Keratinocyte (primary cell): ENCODE data around the gene SH2D3C. TPM values are rescaled to one million over a fixed set of nuclear protein-coding genes. Genes with fewer than 3 reads are reported as not detected.

Experiments used
- DNase-seq: peaks from one replicate; pipeline ENCODE4 v3.0.0-alpha.2; 2011; ENCODE audit warnings: low read depth, missing footprints, low spot score
- FAIRE-seq: peaks from 2 replicates; lab custom pipeline; 2011; peaks lifted over from hg19 to GRCh38; lab: Jason Lieb, UNC
- H2AFZ ChIP-seq: 2 replicates; pipeline ENCODE4 v1.6.0; 2012; ENCODE audit warnings: low read length, control low read depth, inconsistent platforms; ENCODE audit not compliant: control insufficient read depth
- H3K27ac ChIP-seq: 2 replicates; pipeline ENCODE4 v1.5.1; 2011; ENCODE audit warnings: low read length; ENCODE audit not compliant: control insufficient read depth, insufficient read depth
- H3K27me3 ChIP-seq: 3 replicates; pipeline ENCODE4 v1.6.0; 2011; ENCODE audit warnings: low read length; ENCODE audit not compliant: control insufficient read depth, insufficient read depth; ENCODE audit errors: extremely low read depth
- H3K36me3 ChIP-seq, 2 experiments: 2 replicates in 1 of 2; 3 replicates in 1 of 2; pipeline ENCODE4 v1.5.1; 2011; ENCODE audit warnings: low read length in 2 of 2, mild to moderate bottlenecking in 1 of 2; ENCODE audit not compliant: control insufficient read depth in 2 of 2, insufficient read depth in 2 of 2; ENCODE audit errors: extremely low read depth in 1 of 2
- H3K4me1 ChIP-seq: 3 replicates; pipeline ENCODE4 v1.5.1; 2011; ENCODE audit warnings: low read length; ENCODE audit not compliant: control insufficient read depth, insufficient read depth; ENCODE audit errors: extremely low read depth
- H3K4me2 ChIP-seq: 3 replicates; pipeline ENCODE4 v1.6.0; 2011; ENCODE audit warnings: low read depth, low read length; ENCODE audit not compliant: control insufficient read depth, insufficient read depth; ENCODE audit errors: extremely low read depth
- H3K4me3 ChIP-seq, 3 experiments: fragments of 200-600 bp in 1 of 3; sonication (generic) in 1 of 3; 2 replicates in 2 of 3; 3 replicates in 1 of 3; pipeline ENCODE4 v1.5.1; 2011 to 2016; ENCODE audit warnings: low read length in 3 of 3, mild to moderate bottlenecking in 3 of 3, control low read depth in 2 of 3, inconsistent platforms in 1 of 3, low read depth in 1 of 3, mixed read lengths in 1 of 3, mixed run types in 1 of 3, moderate library complexity in 1 of 3; ENCODE audit not compliant: control insufficient read depth in 2 of 3, insufficient read depth in 2 of 3; ENCODE audit errors: extremely low read depth in 1 of 3
- H3K79me2 ChIP-seq: 2 replicates; pipeline ENCODE4 v1.6.0; 2012; ENCODE audit warnings: low read length; ENCODE audit not compliant: control insufficient read depth, insufficient read depth
- H3K9ac ChIP-seq: 3 replicates; pipeline ENCODE4 v1.6.0; 2011; ENCODE audit warnings: low read length; ENCODE audit not compliant: control insufficient read depth, insufficient read depth; ENCODE audit errors: extremely low read depth
- H3K9me1 ChIP-seq: 3 replicates; pipeline ENCODE4 v1.6.0; 2011; ENCODE audit warnings: low read length; ENCODE audit not compliant: control insufficient read depth, insufficient read depth; ENCODE audit errors: extremely low read depth
- H3K9me3 ChIP-seq: 2 replicates; pipeline ENCODE4 v1.5.1; 2012; ENCODE audit warnings: low read depth, low read length; ENCODE audit not compliant: control insufficient read depth
- H4K20me1 ChIP-seq: 3 replicates; pipeline ENCODE4 v1.6.0; 2011; ENCODE audit warnings: low read length; ENCODE audit not compliant: control insufficient read depth, insufficient read depth; ENCODE audit errors: extremely low read depth
- EZH2 ChIP-seq: IDR thresholded peaks from one replicate; pipeline ENCODE4 v1.6.1; 2012; ENCODE audit warnings: inconsistent platforms, mild to moderate bottlenecking, low read length, moderate library complexity
- dilution Hi-C: fragments of 300-500 bp; cut with MboI; formaldehyde crosslinking; loops from one replicate; pipeline ENCODE4 v1.7.0; 2020; ENCODE audit warnings: low sequenced_read_pairs; ENCODE audit not compliant: extremely low pct_ligation_motif_present
- polyA plus RNA-seq, 5 experiments: library from polyadenylated mRNA; depleted of rRNA in 3 of 5; stranded (reverse) in 3 of 5; stranded (forward) in 1 of 5; unstranded in 1 of 5; fragments of >200 nt; gene quantifications; 1 replicate in 1 of 5; 2 replicates in 3 of 5; 3 replicates in 1 of 5; pipeline versions ENCODE4 v1.2.1 to v1.2.3, GENCODE V29; 2011 to 2012; ENCODE audit warnings: missing spikeins in 2 of 5, low read depth in 1 of 5, low replicate concordance in 1 of 5
- TF ChIP-seq, protein P1 (sequence below), 3 experiments: IDR thresholded peaks in 1 of 3; conservative IDR thresholded peaks in 1 of 3; optimal IDR thresholded peaks in 1 of 3; 2 replicates in 2 of 3; 3 replicates in 1 of 3; pipeline versions ENCODE3 to v1.5.1; 2011; ENCODE audit warnings: low read length in 3 of 3, mild to moderate bottlenecking in 3 of 3, moderate library complexity in 2 of 3, control low read depth in 1 of 3, inconsistent platforms in 1 of 3; ENCODE audit not compliant: insufficient read depth in 2 of 3; ENCODE audit errors: extremely low read depth in 1 of 3

The SH2D3C gene
- polyA plus RNA-seq, 1 donor (not counting 4 experiments of a cell fraction or from before 2014, with no cell fraction given) = 0.12 TPM

DNA sequence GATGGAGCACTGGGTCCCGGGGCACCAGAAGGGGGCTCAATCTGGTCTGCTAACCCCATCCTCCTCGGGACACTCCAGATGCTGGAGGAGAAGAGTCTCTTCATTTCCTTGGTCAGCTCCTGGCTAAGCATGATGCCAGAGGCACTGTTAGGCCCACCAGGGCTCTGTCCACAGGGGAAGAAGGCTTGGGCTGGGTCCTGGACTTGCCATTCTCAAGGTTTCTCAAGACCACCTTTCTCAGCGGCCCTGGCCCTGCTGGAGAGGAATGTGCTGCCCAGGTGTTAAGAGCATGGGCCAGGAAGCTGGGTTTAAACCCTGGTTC lies 7.9 kb downstream of the SH2D3C start:
- H3K9ac ChIP-seq = peak overlapping the region; percentile 11
- no peak overlapping the region for H2AFZ ChIP-seq

DNA sequence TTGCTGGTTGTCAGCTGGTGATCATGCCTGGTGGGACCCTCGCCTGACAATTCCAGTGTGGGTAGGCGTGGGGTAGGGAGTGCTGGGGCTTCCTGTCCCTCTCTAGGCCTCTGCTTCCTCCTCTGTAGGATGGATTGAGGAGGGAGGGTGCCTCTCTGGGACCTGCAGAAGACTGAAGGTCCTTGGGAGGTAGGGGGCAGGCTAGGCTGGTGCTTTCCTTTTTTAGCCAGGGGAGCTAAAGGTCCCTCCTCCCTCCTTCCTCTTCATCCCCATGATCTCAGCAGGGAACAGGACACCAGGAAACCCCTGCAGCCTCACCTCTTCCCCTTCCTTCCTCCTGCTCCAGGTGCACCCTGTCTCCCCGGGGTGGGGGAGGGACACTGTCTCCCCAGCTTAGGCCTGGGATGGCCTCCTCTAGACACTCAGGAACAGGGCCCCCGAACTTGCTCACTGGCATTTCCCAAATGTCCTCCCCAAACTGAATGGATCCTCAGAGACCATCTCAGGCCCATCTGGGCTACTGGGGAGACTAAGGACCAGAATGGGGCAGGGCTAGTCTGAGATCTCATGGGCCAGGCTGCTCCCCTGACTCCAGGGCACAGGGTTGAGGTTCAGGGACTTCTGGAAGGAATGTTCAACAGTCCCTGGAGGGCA lies 8.4 kb downstream of the SH2D3C start:
- DNase-seq = no peak
- no peak overlapping the region for H2AFZ ChIP-seq
- H3K9ac ChIP-seq = no peak overlapping the region
- no peak overlapping the region for H3K27ac ChIP-seq
- H3K4me2 ChIP-seq = peak overlapping the region; percentile 87
- peaks cover 10% of the 10 kb centered on the region for H3K4me1 ChIP-seq
- no peaks in the 10 kb centered on the region for H4K20me1 ChIP-seq
- no peak overlapping the region for H3K4me3 ChIP-seq
- dilution Hi-C loops = no loop called here
- no peak for FAIRE-seq
- H3K9me3 ChIP-seq = no peaks in the 10 kb centered on the region
- H3K9me1 ChIP-seq = no peaks in the 10 kb centered on the region
- no peaks in the 10 kb centered on the region for H3K27me3 ChIP-seq
- no peaks in the 10 kb centered on the region for H3K36me3 ChIP-seq
- TF ChIP-seq, protein P1, sequence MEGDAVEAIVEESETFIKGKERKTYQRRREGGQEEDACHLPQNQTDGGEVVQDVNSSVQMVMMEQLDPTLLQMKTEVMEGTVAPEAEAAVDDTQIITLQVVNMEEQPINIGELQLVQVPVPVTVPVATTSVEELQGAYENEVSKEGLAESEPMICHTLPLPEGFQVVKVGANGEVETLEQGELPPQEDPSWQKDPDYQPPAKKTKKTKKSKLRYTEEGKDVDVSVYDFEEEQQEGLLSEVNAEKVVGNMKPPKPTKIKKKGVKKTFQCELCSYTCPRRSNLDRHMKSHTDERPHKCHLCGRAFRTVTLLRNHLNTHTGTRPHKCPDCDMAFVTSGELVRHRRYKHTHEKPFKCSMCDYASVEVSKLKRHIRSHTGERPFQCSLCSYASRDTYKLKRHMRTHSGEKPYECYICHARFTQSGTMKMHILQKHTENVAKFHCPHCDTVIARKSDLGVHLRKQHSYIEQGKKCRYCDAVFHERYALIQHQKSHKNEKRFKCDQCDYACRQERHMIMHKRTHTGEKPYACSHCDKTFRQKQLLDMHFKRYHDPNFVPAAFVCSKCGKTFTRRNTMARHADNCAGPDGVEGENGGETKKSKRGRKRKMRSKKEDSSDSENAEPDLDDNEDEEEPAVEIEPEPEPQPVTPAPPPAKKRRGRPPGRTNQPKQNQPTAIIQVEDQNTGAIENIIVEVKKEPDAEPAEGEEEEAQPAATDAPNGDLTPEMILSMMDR (optimal IDR thresholded peaks at IDR 0.05 in 1 of 3, IDR thresholded peaks at IDR 0.05 in 1 of 3, conservative IDR thresholded peaks at IDR 0.05 in 1 of 3; ENCODE audit: extremely low read depth in 1 of 3, insufficient read depth in 2 of 3, low read length in 3 of 3) = no peak
- TF ChIP-seq EZH2 = no peak
- H3K79me2 ChIP-seq = no peaks in the 10 kb centered on the region

More for the DNA sequence above, 7.9 kb downstream of the SH2D3C start:
- Histone ChIP-seq H3K9me1 (no peaks in the 10 kb centered on the region), H3K79me2 (no peaks in the 10 kb centered on the region), H3K9me3 (no peaks in the 10 kb centered on the region), H3K4me2 (peak overlapping the region; percentile 87), H3K4me1 (peaks cover 10% of the 10 kb centered on the region), H3K36me3 (no peaks in the 10 kb centered on the region), H3K27me3 (no peaks in the 10 kb centered on the region), H3K4me3 (peak overlapping the region in 2 of 3 experiments; percentile 64 to 73), H4K20me1 (no peaks in the 10 kb centered on the region), H3K27ac (peak overlapping the region; percentile 34)
- dilution Hi-C loops = no loop called here
- TF ChIP-seq, protein P1 (optimal IDR thresholded peaks at IDR 0.05 in 1 of 3, IDR thresholded peaks at IDR 0.05 in 1 of 3, conservative IDR thresholded peaks at IDR 0.05 in 1 of 3; ENCODE audit: extremely low read depth in 1 of 3, insufficient read depth in 2 of 3, low read length in 3 of 3) = no peak
- no peak for TF ChIP-seq EZH2
- FAIRE-seq (no peak), DNase-seq (no peak)
